Sigmoid colon (tissue), 4 donors: ENCODE results near the gene FAM186B.

ENCODE experiments used
- CTCF ChIP-seq, 4 experiments: fragments of 450-650 bp in 3 of 4; fragments of 200-600 bp in 1 of 4; IDR thresholded peaks; one replicate each; pipeline ENCODE4 v1.5.1; 2016 to 2019; ENCODE audit warnings: antibody characterized with exemption in 4 of 4, mild to moderate bottlenecking in 3 of 4, moderate library complexity in 2 of 4
- EP300 ChIP-seq, 4 donors: sonication (generic); formaldehyde crosslinking; IDR thresholded peaks; one replicate each; pipeline ENCODE4 v1.6.1; 2017; ENCODE audit warnings: antibody characterized with exemption in 4 of 4
- POLR2A ChIP-seq, 2 donors: fragments of 450-650 bp; IDR thresholded peaks; one replicate each; pipeline ENCODE4 v1.6.1; 2016; ENCODE audit warnings: antibody characterized with exemption in 2 of 2, mild to moderate bottlenecking in 2 of 2, moderate library complexity in 2 of 2
- POLR2AphosphoS5 ChIP-seq, 4 donors: sonication (generic); formaldehyde crosslinking; IDR thresholded peaks; one replicate each; pipeline ENCODE4 v1.6.1; 2017; ENCODE audit warnings: antibody characterized with exemption in 4 of 4

GRCh38 chr12:49651855-49652254 is 46.4 kb upstream of the FAM186B start:
- TF ChIP-seq CTCF (IDR thresholded peaks at IDR 0.05): no peak
- TF ChIP-seq POLR2AphosphoS5 (IDR thresholded peaks at IDR 0.05): no peak
- TF ChIP-seq POLR2A (IDR thresholded peaks at IDR 0.05): no peak
- TF ChIP-seq EP300 (IDR thresholded peaks at IDR 0.05): no peak
